IPS-20b (cell line): ENCODE measurements around the gene EEA1.
A peak's percentile ranks its signal among the peaks of the same experiment; 100 is the strongest.

ENCODE experiments used
- H3K27ac ChIP-seq: one replicate; pipeline ENCODE4 v1.5.1; 2013; ENCODE audit warnings: low read length
- H3K27me3 ChIP-seq: 2 replicates; pipeline ENCODE4 v1.6.1; 2013; ENCODE audit warnings: mild to moderate bottlenecking, low read length, inconsistent platforms; ENCODE audit not compliant: insufficient read depth
- H3K36me3 ChIP-seq: 2 replicates; pipeline ENCODE4 v1.6.1; 2013; ENCODE audit warnings: low read depth, mild to moderate bottlenecking, inconsistent platforms, low read length, moderate library complexity; ENCODE audit not compliant: insufficient read depth
- H3K4me1 ChIP-seq: 2 replicates; pipeline ENCODE4 v1.6.1; 2013; ENCODE audit warnings: mild to moderate bottlenecking, control low read depth, inconsistent platforms, low read length, moderate library complexity; ENCODE audit not compliant: insufficient read depth
- H3K4me3 ChIP-seq: 2 replicates; pipeline ENCODE4 v1.5.1; 2013; ENCODE audit warnings: mild to moderate bottlenecking, low read length, inconsistent platforms
- H3K9ac ChIP-seq: 2 replicates; pipeline ENCODE4 v1.6.1; 2013; ENCODE audit warnings: low read depth, mild to moderate bottlenecking, inconsistent platforms, low read length, moderate library complexity
- H3K9me3 ChIP-seq: 2 replicates; pipeline ENCODE4 v1.6.1; 2013; ENCODE audit warnings: mild to moderate bottlenecking, low read depth, low read length, inconsistent platforms; ENCODE audit not compliant: insufficient read depth

EEA1 gene

DNA sequence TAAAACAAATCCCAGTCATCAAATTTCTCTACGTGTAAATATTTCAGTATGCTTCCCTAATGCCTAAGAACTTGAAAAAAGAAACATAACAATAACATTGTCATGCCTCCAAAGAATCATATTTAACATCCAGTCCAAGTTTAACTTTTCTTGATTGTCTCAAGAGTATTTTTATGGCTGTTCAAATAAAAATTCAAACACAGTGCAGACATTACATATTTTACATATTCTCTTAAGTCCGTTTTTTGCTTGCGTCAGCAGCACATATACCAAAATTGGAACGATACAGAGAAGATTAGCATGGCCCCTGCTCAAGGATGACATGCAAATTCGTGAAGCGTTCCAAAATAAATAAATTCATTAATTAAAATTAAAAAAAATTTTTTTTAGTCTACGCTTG lies 23.3 kb upstream of the EEA1 start:
- Histone ChIP-seq H3K4me3 (no peak overlapping the region), H3K36me3 (no peaks in the 10 kb centered on the region), H3K27me3 (no peaks in the 10 kb centered on the region), H3K9ac (no peak overlapping the region), H3K9me3 (peaks cover 17% of the 10 kb centered on the region), H3K27ac (no peak overlapping the region), H3K4me1 (no peaks in the 10 kb centered on the region)

DNA sequence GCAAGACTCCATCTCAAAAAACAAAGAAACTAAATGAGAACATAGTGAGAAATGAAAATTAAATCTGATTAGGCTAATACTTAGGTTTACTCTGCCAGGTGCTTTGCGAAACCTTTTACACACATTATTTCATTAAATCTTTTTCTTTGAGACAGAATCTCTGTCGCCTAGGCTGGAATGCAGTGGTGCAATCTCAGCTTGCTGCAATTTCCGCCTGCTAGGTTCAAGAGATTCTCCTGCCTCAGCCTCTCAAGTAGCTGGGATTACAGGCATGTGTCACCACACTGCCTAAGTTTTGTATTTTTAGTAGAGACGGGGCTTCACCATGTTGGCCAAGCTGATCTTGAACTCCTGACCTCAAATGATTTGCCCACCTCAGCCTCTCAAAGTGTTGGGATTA lies 21.9 kb upstream of the EEA1 start:
- Histone ChIP-seq H3K27me3 (no peaks in the 10 kb centered on the region), H3K4me3 (no peak overlapping the region), H3K9me3 (peaks cover 13% of the 10 kb centered on the region)

GRCh38 chr12:92950011-92950410 lies 20.9 kb upstream of the EEA1 start:
- Histone ChIP-seq H3K36me3 (no peaks in the 10 kb centered on the region), H3K27ac (no peak overlapping the region), H3K4me3 (no peak overlapping the region), H3K27me3 (no peaks in the 10 kb centered on the region), H3K9ac (no peak overlapping the region), H3K9me3 (peaks cover 13% of the 10 kb centered on the region), H3K4me1 (no peaks in the 10 kb centered on the region)

More for the DNA sequence above, 21.9 kb upstream of the EEA1 start:
- H3K4me1 ChIP-seq, result no peaks in the 10 kb centered on the region
- no peak overlapping the region for H3K27ac ChIP-seq
- H3K36me3 ChIP-seq, result no peaks in the 10 kb centered on the region
- no peak overlapping the region for H3K9ac ChIP-seq

GRCh38 chr12:92949466-92949865 lies 20.4 kb upstream of the EEA1 start:
- Histone ChIP-seq H3K9me3 (peaks cover 13% of the 10 kb centered on the region), H3K9ac (no peak overlapping the region), H3K4me3 (no peak overlapping the region), H3K27me3 (no peaks in the 10 kb centered on the region), H3K36me3 (no peaks in the 10 kb centered on the region), H3K27ac (no peak overlapping the region), H3K4me1 (no peaks in the 10 kb centered on the region)

- Histone ChIP-seq H3K9me3 (no peaks in the 10 kb centered on the region), H3K36me3 (no peaks in the 10 kb centered on the region), H3K27ac (no peak overlapping the region), H3K9ac (no peak overlapping the region), H3K27me3 (no peaks in the 10 kb centered on the region), H3K4me3 (no peak overlapping the region), H3K4me1 (no peaks in the 10 kb centered on the region)
These were observed 18.6 kb upstream of the EEA1 start for GRCh38 chr12:92947589-92948215.

DNA sequence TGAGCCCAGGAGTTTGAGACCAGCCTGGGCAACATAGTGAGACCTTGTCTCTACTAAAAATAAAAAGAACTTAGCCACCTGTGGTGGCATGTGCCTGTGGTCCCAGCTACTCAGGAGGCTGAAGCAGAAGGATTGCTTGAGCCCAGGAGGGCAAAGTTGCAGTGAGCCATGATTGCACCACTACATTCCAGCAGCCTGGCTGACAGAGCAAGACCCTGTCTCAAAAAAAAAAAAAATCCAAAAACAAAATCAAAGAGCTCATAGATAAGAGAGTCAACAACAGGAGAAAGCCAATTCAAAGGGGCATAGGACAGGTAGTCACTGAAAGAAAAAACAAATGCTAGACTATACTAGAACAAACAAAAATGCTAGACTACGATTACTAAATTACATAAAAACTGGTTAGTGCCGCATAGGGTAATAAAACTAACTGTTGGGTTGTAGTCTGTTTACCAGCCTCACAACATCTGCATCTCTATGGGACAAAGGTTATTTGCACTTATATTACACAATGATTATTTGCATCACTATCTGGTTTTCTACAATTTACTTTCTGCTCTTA lies 16.6 kb upstream of the EEA1 start:
- H3K36me3 ChIP-seq, result no peaks in the 10 kb centered on the region
- no peaks in the 10 kb centered on the region for H3K27me3 ChIP-seq
- H3K4me3 ChIP-seq, result no peak overlapping the region
- H3K27ac ChIP-seq, result no peak overlapping the region
- no peaks in the 10 kb centered on the region for H3K9me3 ChIP-seq
- no peak overlapping the region for H3K9ac ChIP-seq
- H3K4me1 ChIP-seq, result no peaks in the 10 kb centered on the region

GRCh38 chr12:92943482-92944250 lies 14.6 kb upstream of the EEA1 start:
- no peak overlapping the region for H3K9ac ChIP-seq
- H3K9me3 ChIP-seq, result no peaks in the 10 kb centered on the region
- no peaks in the 10 kb centered on the region for H3K4me1 ChIP-seq
- no peak overlapping the region for H3K27ac ChIP-seq
- H3K27me3 ChIP-seq, result no peaks in the 10 kb centered on the region
- H3K4me3 ChIP-seq, result no peak overlapping the region
- H3K36me3 ChIP-seq, result no peaks in the 10 kb centered on the region

GRCh38 chr12:92942905-92943304 lies 13.8 kb upstream of the EEA1 start:
- no peak overlapping the region for H3K9ac ChIP-seq
- no peak overlapping the region for H3K4me3 ChIP-seq
- no peaks in the 10 kb centered on the region for H3K9me3 ChIP-seq
- no peaks in the 10 kb centered on the region for H3K27me3 ChIP-seq
- H3K4me1 ChIP-seq, result no peaks in the 10 kb centered on the region
- H3K27ac ChIP-seq, result no peak overlapping the region
- no peaks in the 10 kb centered on the region for H3K36me3 ChIP-seq

- Histone ChIP-seq H3K9ac (no peak overlapping the region), H3K9me3 (no peaks in the 10 kb centered on the region), H3K36me3 (no peaks in the 10 kb centered on the region), H3K27ac (no peak overlapping the region), H3K27me3 (no peaks in the 10 kb centered on the region), H3K4me1 (peaks cover under 1% of the 10 kb centered on the region; the same call in 1 of the 2 replicates), H3K4me3 (no peak overlapping the region)
These were observed 10.0 kb upstream of the EEA1 start for GRCh38 chr12:92939116-92939515.

GRCh38 chr12:92938638-92939037 lies 9.5 kb upstream of the EEA1 start:
- peaks cover 6% of the 10 kb centered on the region; the same call in 1 of the 2 replicates for H3K4me1 ChIP-seq
- no peak overlapping the region for H3K27ac ChIP-seq
- H3K9ac ChIP-seq, result no peak overlapping the region
- no peaks in the 10 kb centered on the region for H3K9me3 ChIP-seq
- H3K4me3 ChIP-seq, result no peak overlapping the region
- H3K36me3 ChIP-seq, result no peaks in the 10 kb centered on the region
- no peaks in the 10 kb centered on the region for H3K27me3 ChIP-seq

DNA sequence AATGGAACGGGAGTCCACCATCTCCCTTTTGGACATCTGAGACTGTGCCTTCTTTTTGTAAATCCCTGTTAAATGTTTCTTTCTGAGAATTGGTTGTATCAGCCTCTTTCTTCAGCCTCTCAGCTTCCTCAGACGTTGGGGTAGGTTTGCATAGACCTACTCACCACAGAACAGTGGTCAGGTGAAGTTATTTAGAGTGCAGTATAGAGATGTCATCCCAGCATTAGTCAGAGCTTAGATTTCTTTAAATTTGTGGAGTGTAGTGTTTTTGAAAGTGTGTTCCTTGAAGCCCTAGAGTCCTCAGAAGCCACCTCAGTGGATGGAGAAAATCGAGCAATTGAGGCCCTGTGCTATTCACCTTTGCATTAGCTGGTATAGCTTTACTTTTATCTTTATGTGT lies 8.9 kb upstream of the EEA1 start:
- H3K36me3 ChIP-seq, result no peaks in the 10 kb centered on the region
- H3K4me1 ChIP-seq, result peaks cover 10% of the 10 kb centered on the region; the same call in 1 of the 2 replicates
- no peak overlapping the region for H3K4me3 ChIP-seq
- H3K27ac ChIP-seq, result no peak overlapping the region
- H3K9me3 ChIP-seq, result no peaks in the 10 kb centered on the region
- no peaks in the 10 kb centered on the region for H3K27me3 ChIP-seq
- no peak overlapping the region for H3K9ac ChIP-seq

DNA sequence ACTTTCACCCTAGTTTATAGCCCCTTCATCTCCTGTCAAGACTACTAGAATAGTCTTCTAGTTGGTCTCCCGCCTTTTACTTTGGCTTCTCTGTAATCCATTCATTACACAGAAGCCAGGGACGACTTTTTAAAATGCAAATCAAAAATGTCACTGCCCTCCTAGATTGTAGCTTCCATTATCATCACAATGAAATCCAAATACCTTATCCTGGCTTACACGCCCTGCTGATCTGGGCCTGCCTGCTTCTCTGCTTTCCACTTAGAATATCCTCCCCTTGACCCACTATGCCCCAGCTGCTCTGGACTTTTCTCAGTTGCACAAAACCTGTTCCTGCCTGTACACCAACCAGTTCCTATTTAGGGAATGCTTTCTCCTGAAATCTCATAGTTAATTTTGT lies 4.5 kb upstream of the EEA1 start:
- no peaks in the 10 kb centered on the region for H3K36me3 ChIP-seq
- no peaks in the 10 kb centered on the region for H3K9me3 ChIP-seq
- H3K27me3 ChIP-seq, result no peaks in the 10 kb centered on the region
- peaks cover 15% of the 10 kb centered on the region; the same call in 1 of the 2 replicates for H3K4me1 ChIP-seq
- H3K4me3 ChIP-seq, result peak overlapping the region; percentile 23; the same call in 1 of the 2 replicates
- no peak overlapping the region for H3K27ac ChIP-seq
- no peak overlapping the region for H3K9ac ChIP-seq
